CD4-positive, alpha-beta T cell treated with Interleukin-15 for 4 hours (primary cell): ENCODE measurements around the gene ZNF627.
"Not testable (repeated sequence)": the region's sequence is repeated elsewhere in the genome, so short reads cannot be mapped to it uniquely, and the experiment has no call there.

Experiments used
- DNase-seq: peaks from one replicate; pipeline ENCODE4 v3.0.0-alpha.2; 2020; ENCODE audit warnings: low spot score

The ZNF627 gene

DNA sequence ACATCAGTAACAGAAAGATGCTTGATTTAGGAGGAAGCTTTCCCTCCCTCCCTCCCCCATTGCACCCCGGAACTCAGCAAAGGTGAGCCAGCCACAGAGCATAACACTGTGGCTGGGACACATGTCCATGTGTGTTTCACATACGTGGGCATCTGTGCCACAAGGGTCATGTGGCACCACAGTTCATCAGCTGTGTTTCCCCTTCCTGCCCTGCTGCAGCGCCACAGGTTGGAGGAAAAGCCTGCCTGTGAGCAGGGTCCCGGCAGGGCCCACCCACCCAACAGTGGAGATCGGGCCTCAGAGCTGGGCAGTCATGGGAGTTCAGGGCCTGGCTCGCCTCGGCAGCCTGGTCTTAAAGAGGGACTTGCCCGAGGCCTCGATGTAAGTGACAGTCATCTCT lies 22.6 kb upstream of the ZNF627 start:
- DNase-seq: no peak

DNA sequence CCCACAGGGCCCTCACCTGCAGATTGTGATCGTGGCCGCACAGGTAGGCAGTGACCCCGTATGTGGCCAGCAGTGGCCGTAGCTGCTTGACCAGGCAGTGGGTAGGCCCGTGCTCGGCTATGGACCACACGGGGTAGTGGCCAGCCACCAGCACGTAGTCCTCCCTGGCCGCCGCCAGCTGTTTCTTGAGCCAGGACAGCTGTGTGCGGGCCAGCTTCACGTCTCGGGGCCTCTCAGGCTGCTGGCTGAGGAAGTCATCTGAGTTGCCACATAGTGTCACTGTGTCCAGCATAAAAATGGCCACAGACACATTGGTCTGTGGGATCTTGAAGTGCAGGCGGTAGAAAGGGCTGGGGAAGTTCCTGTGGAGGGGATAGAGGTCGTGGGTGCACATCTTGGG lies 21.1 kb upstream of the ZNF627 start:
- no peak for DNase-seq

DNA sequence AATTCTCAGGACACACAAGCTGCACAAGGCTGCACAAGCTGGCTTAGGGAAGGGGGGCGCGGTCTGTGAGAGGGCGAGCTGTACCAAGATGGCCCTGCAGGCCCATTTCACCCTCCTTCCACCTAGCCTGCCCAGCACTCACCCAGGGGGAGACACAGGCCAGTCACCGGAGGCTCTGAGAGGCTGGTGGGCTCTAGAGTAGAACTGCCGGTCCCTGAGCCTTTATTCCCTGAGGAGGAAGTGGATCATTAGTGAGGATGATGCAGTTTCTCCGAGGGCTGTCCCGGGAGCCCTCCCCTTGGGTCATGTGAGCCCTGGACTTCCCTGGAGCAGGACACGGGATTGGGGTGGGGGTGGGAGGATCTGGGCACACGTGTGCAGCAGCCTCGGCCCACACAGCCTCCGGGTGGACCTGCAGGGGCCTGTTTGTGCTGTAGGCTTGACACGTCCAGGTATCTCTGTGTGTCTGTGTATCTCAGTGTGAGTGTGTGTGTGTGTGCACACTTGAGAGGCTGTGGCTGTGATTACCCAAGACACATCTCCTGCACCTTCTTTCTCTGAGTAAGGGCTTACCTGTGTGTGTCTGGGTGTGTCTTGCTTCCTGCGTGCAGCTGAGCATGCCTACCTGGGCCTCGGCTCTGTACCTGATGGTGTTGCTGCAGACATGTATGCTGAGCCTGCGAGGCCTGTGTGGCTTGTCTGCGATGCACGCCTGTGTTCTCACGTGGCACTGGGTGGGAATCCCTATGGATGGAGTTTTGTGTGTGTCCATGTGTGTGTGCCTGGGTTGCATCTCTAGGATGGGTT lies 19.6 kb upstream of the ZNF627 start, which contains the start of gene ACP5:
TSS of gene ACP5 (minus strand) at position 195 of the 807 bp plus-strand sequence. CDS start 328 bp downstream, outside the sequence.
- DNase-seq: no peak

DNA sequence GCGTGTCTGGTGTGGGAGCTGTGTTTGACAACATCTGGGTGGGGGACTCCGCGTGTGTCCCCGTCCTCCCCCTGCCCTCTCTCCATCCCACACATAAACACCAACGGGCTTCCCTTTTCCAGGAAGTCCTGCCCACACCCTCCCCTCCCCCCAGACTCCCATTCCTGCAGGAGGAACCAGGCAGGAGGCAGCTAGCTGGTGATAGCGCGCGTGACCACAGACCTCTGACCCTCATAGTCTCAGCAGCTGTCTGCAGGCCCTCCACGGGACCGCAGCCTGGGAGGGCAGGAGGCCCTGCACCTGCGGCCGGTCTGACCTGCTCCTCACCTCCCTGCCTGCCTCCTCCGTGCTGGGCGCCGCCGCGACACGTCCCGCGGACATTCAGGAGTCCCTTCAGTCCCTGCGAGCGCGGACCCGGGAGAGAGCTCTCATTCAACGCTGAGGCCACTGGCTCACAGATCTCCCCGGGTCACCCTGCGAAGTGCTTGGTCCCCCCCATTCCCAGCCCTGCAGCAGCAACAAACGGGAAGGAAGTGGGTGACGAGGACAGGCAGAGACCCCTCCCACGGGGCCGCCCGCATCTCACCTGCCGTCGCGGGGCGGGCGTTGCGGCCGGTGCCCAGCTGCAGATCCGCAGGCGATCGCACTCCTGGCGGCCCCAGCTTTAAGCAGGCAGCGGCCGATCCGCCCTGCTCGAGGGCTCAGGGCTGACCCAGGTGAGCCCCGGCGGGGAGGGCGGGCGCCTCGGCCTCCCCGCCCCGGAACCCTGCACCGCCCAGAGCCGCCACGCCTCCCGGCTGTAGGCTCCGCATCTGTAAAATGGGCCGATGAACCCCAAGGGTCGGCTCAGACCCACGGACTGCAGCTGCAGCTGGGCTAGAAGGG lies 18.8 kb upstream of the ZNF627 start:
- peak; percentile 16 for DNase-seq

DNA sequence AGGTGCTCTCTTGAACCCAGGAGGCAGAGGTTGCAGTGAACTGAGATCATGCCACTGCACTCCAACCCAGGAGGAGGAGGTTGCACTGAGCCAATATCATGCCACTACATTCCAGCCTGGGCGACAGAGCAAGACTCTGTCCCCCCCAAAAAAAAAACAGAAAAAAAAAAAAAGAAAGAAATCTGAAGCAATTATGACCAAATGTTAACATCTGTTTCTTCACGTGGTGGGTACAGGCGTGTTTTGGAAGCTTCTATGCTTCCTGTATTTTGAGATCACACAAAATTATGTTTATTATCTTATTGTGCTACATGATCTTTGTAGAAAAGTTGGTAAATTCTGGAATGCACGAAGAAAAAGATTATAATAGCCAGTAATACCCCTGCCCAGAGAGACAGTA lies 17.2 kb upstream of the ZNF627 start:
- DNase-seq: no peak

DNA sequence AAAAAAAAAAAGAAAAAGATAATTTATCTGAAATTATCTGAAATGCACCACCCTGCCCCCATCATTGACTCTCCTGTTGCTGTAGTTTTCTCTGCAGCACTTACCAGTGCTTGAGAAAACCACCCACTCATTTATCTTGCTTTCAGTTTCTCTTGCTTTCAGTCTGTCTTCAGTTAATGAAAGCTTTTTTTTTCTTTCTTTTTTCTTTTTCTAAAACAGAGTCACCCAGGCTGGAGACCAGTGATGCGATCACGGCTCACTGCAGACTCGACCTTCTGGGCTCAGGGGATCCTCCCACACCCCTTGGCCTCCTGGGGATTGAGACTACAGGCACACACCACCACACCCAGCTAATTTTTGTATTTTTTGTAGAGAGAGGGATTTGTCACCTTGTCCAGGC lies 15.5 kb upstream of the ZNF627 start:
- DNase-seq: peak; percentile 46

DNA sequence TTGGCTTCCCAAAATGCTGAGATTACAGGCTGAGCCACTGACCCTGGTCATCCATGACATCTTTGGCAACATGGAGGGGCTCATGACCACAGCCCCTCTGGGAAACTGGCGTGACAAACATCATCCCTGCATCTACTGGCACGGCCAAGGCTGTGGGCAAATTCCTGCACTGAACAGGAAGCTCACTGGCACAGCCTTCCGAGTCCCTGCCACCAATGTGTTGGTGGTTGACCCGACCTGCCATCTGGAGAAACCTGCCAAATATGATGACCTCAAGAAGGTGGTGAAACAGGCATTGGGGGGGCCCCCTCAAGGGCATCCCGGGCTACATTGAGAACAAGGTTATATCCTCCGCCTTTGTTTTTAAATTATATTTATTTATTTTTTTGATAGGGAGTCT lies 11.0 kb upstream of the ZNF627 start:
- DNase-seq: no peak

DNA sequence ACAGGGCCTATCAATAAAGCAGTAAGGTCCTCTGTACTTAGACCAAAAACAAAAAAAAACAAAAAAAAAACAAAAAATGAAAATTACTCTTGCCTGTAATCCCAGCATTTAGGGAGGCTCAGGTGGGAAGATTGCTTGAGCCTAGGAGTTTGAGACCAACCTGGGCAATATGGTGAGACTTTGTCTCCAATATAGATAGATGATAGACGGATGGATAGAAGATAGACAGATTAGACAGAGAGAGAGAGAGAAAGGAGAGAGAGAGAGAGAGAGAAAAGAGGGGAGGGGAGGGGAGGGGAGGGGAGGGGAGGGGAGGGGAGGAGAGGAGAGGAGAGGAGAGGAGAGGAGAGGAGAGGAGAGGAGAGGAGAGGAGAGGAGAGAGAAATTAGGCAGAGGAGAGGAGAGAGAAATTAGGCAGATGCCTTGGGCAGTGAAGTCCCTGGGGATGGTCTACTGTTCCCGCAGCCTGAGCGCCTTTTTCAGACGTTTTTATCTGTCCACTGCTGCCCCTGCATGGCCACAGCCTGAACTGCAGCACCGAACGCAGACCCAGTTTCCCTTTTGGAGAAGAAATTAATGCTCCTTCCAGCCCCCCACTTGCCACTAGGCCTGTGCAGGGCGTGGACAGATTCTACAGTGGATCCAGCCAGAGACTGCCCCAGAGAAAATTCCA lies 9.8 kb upstream of the ZNF627 start:
- DNase-seq: peak; percentile 77

DNA sequence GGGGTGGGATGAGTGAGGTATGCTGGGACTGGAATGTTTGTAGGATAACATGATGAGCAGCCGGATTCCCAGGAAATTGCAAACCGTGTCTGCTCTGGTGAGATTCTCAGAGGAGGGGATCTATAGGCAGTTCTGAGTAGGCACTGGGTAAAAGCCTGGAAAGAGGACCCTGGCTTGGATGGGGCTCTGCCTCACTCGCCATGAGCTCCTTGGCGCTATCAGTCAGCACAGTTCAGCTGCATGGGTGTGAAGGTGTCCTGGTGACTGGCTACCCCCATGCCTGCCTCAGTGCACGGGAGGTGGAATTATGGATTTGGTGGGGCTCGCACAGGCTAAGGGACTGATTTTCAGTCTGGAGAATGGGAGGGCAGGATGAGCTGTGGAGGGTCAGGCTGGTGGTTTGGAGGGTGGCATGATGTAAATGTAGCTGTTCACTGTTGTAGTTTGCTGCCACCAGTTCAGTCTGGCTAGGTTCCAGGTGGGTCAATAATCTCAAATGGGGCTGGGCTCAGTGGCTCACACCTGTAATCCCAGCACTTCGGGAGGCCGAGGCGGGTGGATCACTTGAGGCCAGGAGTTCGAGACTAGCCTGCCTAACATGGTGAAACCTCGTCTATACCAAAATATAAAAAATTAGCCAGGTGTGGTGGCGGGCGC lies 9.2 kb upstream of the ZNF627 start:
- no peak for DNase-seq

DNA sequence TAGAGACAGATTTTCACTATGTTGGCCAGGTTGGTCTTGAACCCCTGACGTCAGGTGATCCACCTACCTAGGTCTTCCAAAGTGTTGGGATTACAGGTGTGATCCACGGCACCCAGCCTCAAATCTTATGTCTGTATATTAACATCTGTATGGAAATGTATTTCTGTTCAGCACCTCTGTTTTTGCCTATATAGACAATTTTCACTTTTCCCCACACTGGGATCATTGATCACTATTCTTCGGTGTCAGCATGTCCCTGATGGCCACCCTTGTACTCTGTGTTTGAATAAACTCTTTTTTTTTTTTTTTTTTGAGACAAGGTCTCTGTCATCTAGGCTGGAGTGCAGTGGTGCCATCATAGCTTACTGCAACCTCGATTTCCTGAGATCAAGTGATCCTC lies 3.2 kb upstream of the ZNF627 start:
- no peak for DNase-seq

DNA sequence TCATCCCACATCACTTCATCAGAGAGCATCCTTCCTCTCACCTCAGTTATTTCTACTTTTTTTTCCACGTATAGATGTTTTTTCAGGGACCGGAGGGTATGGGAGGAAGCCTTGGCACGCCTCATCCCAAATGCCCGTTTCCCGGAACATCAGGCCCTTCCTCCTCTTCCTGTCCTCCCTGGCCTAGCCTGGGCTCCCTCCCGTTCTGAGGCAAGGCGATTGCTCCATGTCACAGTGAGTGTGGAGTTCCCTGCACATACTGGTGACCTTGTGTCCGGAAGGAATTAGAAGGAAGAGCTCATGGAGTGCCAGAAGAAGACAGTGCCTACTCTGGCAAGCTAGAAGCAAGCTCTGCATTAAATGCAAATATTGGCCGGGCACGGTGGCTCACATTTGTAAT lies 1.1 kb upstream of the ZNF627 start:
- DNase-seq: no peak

DNA sequence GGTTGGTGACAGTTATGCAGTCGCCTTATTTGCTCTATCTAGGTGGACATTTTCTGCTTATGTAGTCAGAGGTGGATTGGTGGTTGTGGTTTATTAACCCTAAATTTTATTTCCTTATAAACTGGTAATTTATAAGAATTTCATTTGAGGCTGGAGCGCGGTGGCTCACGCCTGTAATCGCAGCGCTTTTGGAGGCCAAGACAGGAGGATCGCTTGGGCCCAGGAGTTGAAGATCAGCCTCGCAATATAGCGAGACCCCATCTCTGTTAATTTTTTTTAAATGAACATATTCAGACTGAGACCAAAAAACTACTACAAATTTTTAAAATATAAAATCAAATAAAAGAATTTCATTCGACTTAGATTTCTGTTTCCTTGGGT lies 810 bp downstream of the ZNF627 start:
- no peak for DNase-seq

DNA sequence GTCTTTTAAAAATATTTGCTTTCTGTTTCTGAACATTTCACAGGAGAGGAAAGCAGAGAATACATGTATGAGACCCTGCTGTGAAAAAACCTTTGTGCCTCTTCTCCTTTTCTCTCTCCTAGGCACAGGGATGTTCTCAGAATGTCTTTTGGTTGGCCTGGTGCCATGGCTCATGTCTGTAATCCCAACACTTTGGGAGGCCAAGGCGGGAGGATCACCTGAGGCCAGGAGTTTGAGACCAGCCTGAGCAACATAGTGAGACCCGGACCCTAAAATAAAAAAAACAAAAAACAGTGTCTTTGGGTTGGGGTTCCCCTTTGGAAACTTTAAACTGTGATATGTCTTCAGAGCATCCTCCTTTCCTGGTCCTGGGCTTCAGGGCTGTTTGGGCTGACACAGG lies 1.5 kb downstream of the ZNF627 start:
- no peak for DNase-seq

DNA sequence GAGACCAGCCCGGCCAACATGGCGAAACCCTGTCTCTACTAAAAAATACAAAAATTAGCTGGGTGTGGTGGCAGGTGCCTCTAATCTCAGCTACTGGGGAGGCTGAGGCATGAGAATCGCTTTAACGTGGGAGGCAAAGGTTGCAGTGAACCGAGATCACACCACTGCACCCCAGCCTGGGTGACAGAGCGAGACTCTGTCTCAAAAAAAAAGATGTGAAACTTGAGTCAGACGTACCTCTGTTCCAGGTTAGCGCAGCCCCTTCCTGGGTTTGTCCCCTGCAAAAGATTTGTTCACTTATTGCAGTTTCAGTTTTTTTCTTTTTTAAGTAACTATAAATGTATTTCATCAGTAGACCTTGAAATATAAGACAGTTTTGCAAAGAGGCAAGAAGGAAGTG lies 2.4 kb downstream of the ZNF627 start:
- DNase-seq: not testable (repeated sequence)

DNA sequence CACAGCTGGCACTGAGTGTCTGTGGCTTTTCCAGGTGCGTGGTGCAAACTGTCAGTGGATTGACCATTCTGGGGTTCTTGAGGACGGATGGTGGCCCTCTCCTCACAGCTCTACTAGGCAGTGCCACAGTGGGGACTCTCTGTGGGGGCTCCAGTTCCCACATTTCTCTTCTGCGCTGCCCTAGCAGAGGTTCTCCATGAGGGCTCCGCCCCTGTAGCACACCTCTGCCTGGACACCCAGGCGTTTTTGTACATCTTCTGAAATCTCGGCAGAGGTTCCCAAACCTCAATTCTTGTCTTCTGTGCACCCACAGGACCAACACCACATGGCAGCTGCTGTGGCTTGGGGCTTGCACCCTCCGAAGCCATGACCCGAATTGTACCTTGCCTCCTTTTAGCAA lies 9.2 kb downstream of the ZNF627 start:
- DNase-seq: no peak

DNA sequence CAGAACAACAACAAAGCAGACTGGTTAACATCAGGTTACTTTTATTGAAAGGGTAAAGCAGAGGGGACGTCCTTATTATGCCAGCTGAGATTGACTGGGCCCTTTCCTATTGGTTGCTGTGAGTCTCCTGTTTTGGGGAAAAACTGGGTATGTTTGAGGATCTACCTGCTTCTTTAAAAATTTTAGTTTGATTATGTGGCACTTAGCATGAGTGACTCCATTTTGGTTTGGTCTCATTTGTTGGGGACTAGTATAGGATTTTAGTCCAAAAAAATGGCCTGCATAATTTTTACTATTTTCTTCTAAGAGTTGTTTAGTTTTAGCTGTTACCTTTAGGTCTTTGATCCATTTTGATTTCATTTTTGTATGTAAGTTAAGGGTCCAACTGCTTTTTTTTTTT lies 14.4 kb downstream of the ZNF627 start:
- DNase-seq: no peak

DNA sequence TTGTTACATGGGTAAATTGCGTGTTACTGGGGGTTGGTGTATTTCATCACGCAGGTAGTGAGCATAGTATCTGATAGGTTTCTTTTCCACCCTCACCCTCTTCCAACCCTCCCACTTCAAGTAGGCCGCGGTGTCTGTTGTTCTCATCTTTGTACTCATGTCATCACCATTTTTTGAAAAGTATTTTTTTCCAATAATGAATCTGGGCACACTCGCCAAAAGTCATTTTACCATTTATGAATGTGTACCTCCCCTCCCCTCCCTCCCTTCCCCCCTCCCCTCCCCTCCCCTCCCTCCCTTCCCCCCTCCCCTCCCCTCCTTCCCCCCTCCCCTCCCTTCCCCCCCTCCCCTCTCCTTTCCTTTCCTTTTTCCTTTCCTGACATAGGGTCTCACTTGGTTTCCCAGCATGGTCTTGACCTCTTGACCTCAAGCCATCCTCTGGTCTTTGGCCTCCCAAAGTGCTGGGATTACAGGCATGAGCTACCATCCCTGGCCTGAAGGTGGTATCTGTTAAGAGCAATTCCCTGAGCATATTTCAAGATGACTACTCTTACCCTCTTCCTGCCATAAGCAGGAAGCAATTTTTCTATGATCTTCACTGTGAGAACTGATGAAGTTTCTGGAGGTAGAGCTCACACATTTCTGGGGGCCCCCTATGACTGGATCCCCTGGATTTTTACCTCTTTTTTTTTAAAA lies 15.7 kb downstream of the ZNF627 start:
- no peak for DNase-seq

DNA sequence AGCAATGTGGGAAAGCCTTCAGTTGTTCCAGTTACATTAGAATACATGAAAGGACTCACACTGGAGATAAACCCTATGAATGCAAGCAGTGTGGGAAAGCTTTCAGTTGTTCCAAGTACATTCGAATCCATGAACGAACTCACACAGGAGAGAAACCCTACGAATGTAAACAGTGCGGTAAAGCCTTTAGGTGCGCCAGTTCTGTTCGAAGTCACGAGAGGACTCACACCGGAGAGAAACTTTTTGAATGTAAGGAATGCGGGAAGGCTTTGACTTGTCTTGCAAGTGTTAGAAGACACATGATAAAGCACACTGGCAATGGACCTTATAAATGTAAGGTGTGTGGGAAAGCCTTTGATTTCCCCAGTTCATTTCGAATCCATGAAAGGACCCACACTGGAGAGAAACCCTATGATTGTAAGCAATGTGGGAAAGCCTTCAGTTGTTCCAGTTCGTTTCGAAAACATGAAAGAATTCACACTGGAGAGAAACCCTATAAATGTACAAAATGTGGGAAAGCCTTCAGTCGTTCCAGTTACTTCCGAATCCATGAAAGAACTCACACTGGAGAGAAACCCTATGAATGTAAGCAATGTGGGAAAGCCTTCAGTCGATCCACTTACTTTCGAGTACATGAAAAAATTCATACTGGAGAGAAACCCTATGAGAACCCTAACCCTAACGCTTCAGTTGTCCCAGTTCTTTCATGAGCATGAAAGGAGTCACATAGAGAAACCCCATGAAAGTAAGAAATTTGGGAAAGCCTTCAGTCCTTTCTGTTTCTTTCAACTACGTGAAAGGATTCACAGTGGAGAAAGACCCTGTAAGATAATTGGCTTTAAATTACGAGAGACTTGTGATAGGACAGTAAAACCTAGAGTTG lies 20.1 kb downstream of the ZNF627 start:
- DNase-seq: no peak

DNA sequence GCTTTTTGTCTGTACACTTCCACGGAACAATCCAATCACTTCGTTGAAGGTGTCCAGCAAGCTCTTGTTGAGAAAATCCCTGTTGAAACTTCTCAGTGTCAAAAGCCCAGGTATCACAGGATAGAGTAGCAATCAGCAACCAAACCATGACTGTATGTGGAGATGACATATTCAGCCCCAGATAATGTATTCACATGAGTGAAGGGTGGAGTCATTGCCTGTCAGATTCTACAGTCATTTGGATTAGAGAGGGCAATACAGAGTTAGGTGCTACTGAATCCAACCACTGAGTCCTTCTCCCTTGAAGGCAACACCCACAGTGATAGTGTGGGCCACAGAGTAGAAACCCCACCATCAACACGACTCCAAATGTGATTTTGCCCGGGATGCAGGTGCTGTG lies 23.3 kb downstream of the ZNF627 start:
- DNase-seq: no peak

DNA sequence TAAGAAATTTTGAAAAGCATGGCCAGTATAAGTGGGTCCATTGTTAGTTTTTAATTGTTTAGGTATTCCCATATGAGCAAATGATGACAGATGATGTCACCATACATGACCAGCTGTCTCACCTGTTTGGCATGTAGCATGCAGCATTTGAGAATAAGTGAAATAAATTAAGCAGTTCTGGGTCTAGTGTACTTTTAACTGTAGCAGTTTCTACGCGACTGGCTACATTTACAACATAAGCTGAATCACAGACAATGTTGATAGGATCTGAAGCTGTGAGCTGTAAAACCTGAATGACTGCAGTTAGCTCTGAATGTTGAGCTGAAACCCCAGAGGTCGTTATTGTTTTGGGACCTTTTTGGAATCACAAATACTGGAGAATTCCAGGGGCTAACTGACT lies 25.1 kb downstream of the ZNF627 start:
- DNase-seq: not testable (repeated sequence)

DNA sequence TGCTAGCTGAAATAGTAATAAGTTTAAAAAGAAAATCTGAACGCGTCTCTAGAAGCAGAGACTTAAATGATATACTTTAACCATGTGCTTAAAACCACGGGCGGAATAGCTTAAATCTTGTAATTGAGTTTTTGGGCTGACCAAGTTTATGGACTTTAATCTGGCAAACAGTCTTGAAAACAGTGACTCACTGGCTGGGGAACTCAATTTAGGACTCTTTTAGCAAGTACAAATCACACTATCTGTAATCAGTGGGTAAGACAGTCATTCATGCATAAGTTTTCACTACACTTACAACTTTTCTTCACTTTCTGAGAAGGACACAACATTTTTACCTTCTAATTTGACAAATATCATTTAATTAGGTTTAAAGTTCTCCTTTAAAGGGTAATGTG lies 26.8 kb downstream of the ZNF627 start:
- DNase-seq: no peak
